ENCODE measurements around the gene HMCN2. TPM values are rescaled to one million over a fixed set of nuclear protein-coding genes. Genes with fewer than 3 reads are reported as not detected.

The HMCN2 gene
- total RNA-seq, 1 experiment from 2014 or later = 5.6 TPM

DNA sequence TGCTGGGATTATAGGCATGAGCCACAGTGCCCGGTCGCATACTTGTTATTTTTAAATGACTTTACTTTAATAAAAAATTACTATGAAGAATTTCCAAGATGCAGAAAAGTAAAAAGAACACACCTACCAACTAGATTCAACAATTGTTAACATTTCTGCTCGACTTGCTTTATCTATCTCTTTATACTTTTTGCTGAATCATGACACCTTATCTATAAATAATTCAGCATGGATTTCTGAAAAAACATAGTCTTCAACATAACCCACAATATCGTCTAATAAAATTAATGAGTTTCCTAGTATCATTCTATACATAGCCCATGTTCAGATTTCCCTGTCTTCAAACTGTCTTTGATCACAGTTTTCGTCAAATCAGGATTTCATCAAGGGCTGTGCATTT is 25.9 kb downstream of the HMCN2 start (continued):
- TF ChIP-seq NR3C1 (CRISPR knock-in tag; conservative IDR thresholded peaks at IDR 0.05; ENCODE audit: low read depth) = no peak
- TF ChIP-seq TCF7 (CRISPR knock-in tag; IDR thresholded peaks at IDR 0.05; ENCODE audit: low read depth) = no peak

DNA sequence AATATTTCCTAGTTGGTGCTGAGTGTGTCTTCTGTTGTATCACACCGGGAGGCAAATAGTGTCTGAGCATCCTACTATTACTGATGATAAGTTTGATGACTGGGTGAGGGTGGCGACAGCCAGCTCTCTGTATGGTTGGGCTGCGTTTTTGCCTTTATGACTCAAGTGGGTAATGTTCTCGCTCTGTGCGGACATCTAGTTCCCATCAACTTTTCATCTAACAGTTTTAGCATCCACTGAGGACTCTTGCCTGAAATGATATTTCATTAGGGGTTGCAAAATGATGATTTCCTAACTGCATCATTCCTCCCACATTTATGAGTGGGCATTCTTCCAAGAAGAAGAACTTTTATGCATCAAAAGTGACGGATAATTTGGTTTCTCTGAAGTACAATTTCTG is 26.5 kb downstream of the HMCN2 start:
- POLR2A ChIA-PET = no interaction called here

DNA sequence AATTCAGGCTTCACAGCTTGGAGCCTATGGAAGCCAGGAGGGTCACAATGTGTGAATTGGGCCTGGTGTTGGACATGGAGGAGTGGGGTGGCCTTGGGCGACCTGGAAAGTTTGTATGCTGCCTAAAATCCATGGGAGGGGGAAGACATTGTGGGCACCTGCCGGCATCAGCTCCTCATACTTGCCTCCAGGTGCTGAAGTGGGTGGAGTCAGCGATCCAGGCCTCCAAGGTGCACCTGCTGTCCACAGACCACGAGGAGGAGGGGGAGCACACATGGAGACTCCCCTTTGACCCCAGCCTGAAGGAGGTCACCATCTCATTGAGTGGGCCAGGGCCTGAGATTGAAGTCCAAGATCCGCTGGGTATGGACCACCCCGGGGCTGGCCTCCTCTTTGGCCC is 29.1 kb downstream of the HMCN2 start:
- Mint-ChIP-seq H3K27ac (no peak overlapping the region), H3K27me3 (ENCODE audit: low read depth) (no peaks in the 10 kb centered on the region), H3K36me3 (no peaks in the 10 kb centered on the region; the same call in 1 of the 2 replicates), H3K4me1 (0 out of 2 replicates have a peak, but pooled peaks cover 2% of the 10 kb centered on the region), H3K9me3 (no peaks in the 10 kb centered on the region), H3K4me3 (no peak overlapping the region)
- DNase-seq (ENCODE audit: low spot score) (no peak), ATAC-seq (no peak)
- POLR2A ChIA-PET = no interaction called here
- CTCF ChIA-PET = no interaction called here
- TF ChIP-seq TEAD1 (CRISPR knock-in tag; IDR thresholded peaks at IDR 0.05) (no peak), ATF1 (CRISPR knock-in tag; IDR thresholded peaks at IDR 0.05) (no peak), SP1 (CRISPR knock-in tag; conservative IDR thresholded peaks at IDR 0.05) (no peak), NR1H2 (CRISPR knock-in tag; IDR thresholded peaks at IDR 0.05) (no peak), SOX15 (CRISPR knock-in tag; IDR thresholded peaks at IDR 0.05) (no peak)
- TF ChIP-seq, protein P1, sequence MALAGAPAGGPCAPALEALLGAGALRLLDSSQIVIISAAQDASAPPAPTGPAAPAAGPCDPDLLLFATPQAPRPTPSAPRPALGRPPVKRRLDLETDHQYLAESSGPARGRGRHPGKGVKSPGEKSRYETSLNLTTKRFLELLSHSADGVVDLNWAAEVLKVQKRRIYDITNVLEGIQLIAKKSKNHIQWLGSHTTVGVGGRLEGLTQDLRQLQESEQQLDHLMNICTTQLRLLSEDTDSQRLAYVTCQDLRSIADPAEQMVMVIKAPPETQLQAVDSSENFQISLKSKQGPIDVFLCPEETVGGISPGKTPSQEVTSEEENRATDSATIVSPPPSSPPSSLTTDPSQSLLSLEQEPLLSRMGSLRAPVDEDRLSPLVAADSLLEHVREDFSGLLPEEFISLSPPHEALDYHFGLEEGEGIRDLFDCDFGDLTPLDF (CRISPR knock-in tag; IDR thresholded peaks at IDR 0.05) = no peak
- TF ChIP-seq, protein P2, sequence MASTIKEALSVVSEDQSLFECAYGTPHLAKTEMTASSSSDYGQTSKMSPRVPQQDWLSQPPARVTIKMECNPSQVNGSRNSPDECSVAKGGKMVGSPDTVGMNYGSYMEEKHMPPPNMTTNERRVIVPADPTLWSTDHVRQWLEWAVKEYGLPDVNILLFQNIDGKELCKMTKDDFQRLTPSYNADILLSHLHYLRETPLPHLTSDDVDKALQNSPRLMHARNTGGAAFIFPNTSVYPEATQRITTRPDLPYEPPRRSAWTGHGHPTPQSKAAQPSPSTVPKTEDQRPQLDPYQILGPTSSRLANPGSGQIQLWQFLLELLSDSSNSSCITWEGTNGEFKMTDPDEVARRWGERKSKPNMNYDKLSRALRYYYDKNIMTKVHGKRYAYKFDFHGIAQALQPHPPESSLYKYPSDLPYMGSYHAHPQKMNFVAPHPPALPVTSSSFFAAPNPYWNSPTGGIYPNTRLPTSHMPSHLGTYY (CRISPR knock-in tag; IDR thresholded peaks at IDR 0.05) = no peak
- TF ChIP-seq, protein P3, sequence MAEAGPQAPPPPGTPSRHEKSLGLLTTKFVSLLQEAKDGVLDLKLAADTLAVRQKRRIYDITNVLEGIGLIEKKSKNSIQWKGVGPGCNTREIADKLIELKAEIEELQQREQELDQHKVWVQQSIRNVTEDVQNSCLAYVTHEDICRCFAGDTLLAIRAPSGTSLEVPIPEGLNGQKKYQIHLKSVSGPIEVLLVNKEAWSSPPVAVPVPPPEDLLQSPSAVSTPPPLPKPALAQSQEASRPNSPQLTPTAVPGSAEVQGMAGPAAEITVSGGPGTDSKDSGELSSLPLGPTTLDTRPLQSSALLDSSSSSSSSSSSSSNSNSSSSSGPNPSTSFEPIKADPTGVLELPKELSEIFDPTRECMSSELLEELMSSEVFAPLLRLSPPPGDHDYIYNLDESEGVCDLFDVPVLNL (CRISPR knock-in tag; IDR thresholded peaks at IDR 0.05; ENCODE audit: borderline replicate concordance, low read depth) = no peak

More for the DNA sequence above, 26.5 kb downstream of the HMCN2 start:
- DNase-seq (ENCODE audit: low spot score) = no peak
- Mint-ChIP-seq H3K27ac (no peak overlapping the region), H3K9me3 (no peaks in the 10 kb centered on the region), H3K4me3 (no peak overlapping the region), H3K4me1 (peaks cover 11% of the 10 kb centered on the region), H3K27me3 (ENCODE audit: low read depth) (no peaks in the 10 kb centered on the region), H3K36me3 (no peaks in the 10 kb centered on the region)
- CTCF ChIA-PET = no interaction called here
- TF ChIP-seq, protein P4, sequence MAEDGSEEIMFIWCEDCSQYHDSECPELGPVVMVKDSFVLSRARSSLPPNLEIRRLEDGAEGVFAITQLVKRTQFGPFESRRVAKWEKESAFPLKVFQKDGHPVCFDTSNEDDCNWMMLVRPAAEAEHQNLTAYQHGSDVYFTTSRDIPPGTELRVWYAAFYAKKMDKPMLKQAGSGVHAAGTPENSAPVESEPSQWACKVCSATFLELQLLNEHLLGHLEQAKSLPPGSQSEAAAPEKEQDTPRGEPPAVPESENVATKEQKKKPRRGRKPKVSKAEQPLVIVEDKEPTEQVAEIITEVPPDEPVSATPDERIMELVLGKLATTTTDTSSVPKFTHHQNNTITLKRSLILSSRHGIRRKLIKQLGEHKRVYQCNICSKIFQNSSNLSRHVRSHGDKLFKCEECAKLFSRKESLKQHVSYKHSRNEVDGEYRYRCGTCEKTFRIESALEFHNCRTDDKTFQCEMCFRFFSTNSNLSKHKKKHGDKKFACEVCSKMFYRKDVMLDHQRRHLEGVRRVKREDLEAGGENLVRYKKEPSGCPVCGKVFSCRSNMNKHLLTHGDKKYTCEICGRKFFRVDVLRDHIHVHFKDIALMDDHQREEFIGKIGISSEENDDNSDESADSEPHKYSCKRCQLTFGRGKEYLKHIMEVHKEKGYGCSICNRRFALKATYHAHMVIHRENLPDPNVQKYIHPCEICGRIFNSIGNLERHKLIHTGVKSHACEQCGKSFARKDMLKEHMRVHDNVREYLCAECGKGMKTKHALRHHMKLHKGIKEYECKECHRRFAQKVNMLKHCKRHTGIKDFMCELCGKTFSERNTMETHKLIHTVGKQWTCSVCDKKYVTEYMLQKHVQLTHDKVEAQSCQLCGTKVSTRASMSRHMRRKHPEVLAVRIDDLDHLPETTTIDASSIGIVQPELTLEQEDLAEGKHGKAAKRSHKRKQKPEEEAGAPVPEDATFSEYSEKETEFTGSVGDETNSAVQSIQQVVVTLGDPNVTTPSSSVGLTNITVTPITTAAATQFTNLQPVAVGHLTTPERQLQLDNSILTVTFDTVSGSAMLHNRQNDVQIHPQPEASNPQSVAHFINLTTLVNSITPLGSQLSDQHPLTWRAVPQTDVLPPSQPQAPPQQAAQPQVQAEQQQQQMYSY (CRISPR knock-in tag; IDR thresholded peaks at IDR 0.05) = no peak
- TF ChIP-seq, protein P5, sequence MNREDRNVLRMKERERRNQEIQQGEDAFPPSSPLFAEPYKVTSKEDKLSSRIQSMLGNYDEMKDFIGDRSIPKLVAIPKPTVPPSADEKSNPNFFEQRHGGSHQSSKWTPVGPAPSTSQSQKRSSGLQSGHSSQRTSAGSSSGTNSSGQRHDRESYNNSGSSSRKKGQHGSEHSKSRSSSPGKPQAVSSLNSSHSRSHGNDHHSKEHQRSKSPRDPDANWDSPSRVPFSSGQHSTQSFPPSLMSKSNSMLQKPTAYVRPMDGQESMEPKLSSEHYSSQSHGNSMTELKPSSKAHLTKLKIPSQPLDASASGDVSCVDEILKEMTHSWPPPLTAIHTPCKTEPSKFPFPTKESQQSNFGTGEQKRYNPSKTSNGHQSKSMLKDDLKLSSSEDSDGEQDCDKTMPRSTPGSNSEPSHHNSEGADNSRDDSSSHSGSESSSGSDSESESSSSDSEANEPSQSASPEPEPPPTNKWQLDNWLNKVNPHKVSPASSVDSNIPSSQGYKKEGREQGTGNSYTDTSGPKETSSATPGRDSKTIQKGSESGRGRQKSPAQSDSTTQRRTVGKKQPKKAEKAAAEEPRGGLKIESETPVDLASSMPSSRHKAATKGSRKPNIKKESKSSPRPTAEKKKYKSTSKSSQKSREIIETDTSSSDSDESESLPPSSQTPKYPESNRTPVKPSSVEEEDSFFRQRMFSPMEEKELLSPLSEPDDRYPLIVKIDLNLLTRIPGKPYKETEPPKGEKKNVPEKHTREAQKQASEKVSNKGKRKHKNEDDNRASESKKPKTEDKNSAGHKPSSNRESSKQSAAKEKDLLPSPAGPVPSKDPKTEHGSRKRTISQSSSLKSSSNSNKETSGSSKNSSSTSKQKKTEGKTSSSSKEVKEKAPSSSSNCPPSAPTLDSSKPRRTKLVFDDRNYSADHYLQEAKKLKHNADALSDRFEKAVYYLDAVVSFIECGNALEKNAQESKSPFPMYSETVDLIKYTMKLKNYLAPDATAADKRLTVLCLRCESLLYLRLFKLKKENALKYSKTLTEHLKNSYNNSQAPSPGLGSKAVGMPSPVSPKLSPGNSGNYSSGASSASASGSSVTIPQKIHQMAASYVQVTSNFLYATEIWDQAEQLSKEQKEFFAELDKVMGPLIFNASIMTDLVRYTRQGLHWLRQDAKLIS (CRISPR knock-in tag; IDR thresholded peaks at IDR 0.05; ENCODE audit: borderline replicate concordance) = no peak
- TF ChIP-seq, protein P6, sequence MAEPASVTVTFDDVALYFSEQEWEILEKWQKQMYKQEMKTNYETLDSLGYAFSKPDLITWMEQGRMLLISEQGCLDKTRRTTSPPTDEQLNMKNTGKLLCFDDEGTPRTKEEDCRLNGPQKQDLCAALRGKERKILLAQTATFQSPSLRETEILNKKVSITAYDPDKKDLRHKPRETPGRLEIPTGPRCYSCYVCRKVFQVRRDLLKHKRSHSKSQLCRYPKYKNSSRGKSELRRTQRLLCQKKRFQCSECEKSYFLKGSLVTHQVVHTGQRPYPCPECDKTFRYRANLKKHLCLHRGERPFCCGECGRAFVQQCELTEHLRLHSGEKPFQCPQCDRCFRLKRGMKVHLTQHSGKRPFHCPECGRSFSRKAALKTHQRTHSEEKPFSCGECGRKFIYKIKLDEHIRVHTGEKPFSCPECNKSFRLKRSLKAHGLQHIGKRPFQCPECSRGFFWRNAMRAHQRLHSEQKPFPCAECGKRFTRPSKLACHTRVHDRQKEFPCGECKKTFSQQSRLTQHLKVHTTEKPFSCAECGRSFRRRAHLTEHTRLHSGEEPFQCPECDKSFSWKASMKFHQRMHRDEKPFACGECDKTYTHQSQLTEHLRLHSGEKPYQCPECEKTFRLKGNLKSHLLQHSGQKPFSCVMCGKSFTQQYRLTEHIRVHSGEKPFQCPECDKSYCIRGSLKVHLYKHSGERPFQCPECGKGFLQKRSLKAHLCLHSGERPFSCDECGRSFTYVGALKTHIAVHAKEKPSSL (CRISPR knock-in tag; conservative IDR thresholded peaks at IDR 0.05) = no peak
- TF ChIP-seq HMGA2 (CRISPR knock-in tag; IDR thresholded peaks at IDR 0.05) (no peak), SOX15 (CRISPR knock-in tag; IDR thresholded peaks at IDR 0.05) (no peak), ZNF396 (CRISPR knock-in tag; IDR thresholded peaks at IDR 0.05; ENCODE audit: borderline replicate concordance) (no peak)
- TF ChIP-seq, protein P7, sequence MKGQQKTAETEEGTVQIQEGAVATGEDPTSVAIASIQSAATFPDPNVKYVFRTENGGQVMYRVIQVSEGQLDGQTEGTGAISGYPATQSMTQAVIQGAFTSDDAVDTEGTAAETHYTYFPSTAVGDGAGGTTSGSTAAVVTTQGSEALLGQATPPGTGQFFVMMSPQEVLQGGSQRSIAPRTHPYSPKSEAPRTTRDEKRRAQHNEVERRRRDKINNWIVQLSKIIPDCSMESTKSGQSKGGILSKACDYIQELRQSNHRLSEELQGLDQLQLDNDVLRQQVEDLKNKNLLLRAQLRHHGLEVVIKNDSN (CRISPR knock-in tag; IDR thresholded peaks at IDR 0.05) = no peak
- ATAC-seq = no peak

Measured in WTC11 (cell line).